Ovary (tissue), 3 donors: ENCODE data around the gene ADAM33.

Experiments
- CTCF ChIP-seq, 3 donors: fragments of 450-650 bp in 2 of 3; fragments of 200-600 bp in 1 of 3; IDR thresholded peaks; one replicate each; pipeline versions ENCODE4 v1.5.1 to v1.8.0; 2016 to 2022; ENCODE audit warnings: antibody characterized with exemption in 3 of 3, mild to moderate bottlenecking in 1 of 3
- POLR2A ChIP-seq: fragments of 450-650 bp; IDR thresholded peaks from one replicate; pipeline ENCODE4 v1.6.1; 2017; ENCODE audit warnings: antibody characterized with exemption, mild to moderate bottlenecking, moderate library complexity
- donor health status: DM: no; HTN: no; CAD: no.

DNA sequence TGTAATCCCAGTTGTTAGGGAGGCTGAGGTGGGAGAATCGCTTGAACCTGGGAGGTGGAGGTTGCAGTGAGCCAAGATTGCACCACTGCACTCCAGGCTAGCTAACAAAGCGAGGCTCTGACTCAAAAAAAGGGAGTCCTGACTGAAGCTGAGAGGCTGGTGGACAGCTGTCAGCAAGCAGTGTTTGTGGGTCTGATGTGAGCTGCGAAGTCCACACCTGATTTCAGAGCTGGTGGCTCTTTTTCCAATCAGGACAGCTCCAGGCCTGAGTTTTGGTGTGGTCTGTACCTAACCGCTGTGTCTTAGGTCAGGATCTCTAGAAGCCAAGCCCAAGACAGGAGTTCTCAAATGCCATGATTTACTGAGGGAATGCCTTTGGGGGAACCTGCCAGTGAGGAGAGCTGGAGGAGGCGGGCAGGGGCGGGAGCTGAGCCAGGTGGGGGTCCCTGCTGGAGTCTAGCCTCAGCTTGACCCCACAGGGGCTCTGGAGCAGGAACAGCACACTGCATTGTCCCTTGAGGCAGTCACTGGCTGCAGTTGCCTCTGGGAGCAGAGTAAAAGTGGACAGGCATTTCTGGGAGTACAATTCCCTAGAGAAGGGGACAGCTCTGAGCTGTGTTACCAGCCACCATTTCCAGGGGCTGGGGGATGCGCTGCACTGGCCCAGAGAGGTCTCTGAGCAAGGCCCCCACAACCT, 23.6 kb downstream of the ADAM33 start:
- no peak for TF ChIP-seq CTCF (IDR thresholded peaks at IDR 0.05)
- TF ChIP-seq POLR2A: no peak
